Choroid plexus epithelial cell (primary cell): ENCODE results near the gene GDAP1L1.

Experiments
- DNase-seq: peaks from one replicate; pipeline ENCODE4 v3.0.0-alpha.2; 2010; ENCODE audit warnings: low read depth
- H3K4me3 ChIP-seq: 2 replicates; pipeline ENCODE4 v1.5.1; 2011; ENCODE audit warnings: low read depth, mild to moderate bottlenecking, control low read depth, low read length, moderate library complexity
- TF ChIP-seq, protein P1 (sequence below): conservative IDR thresholded peaks from 2 replicates; pipeline ENCODE4 v1.5.1; 2011; ENCODE audit warnings: low read depth, mild to moderate bottlenecking, control low read depth, inconsistent platforms, low read length, moderate library complexity

GDAP1L1 gene

DNA sequence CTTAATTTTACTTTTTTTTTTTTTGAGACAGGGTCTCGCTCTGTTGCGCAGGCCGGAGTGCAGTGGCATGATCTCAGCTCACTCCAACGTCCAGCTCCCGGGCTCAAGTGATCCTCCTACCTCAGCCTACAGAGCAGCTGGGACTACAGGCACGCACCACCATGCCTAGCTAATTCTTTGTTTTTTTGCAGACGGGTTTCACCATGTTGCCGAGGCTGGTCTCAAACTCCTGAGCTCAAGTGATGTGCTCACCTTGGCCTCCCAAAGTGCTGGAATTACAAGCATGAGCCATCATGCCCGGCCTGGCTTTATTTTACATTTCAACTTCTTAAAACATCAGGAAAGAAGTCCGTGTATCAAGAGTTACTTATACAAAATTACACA lies 42.3 kb upstream of the GDAP1L1 start:
- DNase-seq = no peak
- TF ChIP-seq, protein P1, sequence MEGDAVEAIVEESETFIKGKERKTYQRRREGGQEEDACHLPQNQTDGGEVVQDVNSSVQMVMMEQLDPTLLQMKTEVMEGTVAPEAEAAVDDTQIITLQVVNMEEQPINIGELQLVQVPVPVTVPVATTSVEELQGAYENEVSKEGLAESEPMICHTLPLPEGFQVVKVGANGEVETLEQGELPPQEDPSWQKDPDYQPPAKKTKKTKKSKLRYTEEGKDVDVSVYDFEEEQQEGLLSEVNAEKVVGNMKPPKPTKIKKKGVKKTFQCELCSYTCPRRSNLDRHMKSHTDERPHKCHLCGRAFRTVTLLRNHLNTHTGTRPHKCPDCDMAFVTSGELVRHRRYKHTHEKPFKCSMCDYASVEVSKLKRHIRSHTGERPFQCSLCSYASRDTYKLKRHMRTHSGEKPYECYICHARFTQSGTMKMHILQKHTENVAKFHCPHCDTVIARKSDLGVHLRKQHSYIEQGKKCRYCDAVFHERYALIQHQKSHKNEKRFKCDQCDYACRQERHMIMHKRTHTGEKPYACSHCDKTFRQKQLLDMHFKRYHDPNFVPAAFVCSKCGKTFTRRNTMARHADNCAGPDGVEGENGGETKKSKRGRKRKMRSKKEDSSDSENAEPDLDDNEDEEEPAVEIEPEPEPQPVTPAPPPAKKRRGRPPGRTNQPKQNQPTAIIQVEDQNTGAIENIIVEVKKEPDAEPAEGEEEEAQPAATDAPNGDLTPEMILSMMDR = no peak

DNA sequence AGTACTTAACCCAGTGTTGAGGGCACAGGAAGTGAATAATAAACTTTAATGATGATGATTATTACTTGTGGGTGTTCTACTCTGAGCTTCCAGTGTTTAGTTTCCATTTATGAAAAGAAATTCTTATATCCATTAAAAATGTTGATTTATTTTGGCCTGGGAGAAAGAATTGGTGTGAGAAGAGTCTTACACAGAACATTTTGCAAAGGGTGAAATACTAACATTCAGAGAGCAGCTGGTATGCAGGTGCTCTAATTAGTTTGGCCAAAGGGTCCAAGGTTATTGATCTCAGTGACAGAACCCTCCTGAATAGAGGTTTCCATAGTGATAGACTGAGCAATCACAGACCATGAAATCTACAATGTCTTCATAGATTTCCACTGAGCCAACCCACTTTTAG lies 41.0 kb upstream of the GDAP1L1 start:
- no peak overlapping the region for H3K4me3 ChIP-seq
- no peak for DNase-seq
- TF ChIP-seq, protein P1 = no peak

More for the DNA sequence above, 42.3 kb upstream of the GDAP1L1 start:
- no peak overlapping the region for H3K4me3 ChIP-seq

DNA sequence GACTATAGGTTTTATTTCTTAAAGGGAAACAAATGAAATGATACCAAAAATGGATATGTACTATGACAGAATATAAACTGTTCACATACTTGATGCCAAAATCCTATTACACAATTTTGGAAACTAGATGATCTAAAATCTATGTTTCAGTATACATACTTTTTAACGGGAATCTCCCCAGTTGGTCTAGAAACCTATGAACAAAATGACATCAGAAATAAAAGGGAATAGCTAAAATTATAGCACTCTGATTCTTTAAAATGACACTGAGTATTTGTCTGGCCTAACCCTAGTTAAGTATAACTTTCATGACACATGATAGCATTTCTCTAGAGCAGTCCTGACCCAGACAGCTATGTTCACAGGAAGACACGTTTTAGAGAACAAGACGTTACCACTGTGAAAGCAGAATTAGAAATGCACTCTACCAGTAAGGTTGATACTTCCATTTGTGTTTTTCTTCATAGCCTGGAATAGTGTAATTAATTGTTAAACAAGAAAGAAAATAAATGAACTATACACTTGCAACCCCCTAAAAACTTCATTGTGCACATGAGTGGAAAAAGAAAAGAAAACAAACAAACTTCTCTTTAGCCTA lies 39.9 kb upstream of the GDAP1L1 start:
- TF ChIP-seq, protein P1 = no peak
- H3K4me3 ChIP-seq = no peak overlapping the region
- peak; percentile 35 for DNase-seq

DNA sequence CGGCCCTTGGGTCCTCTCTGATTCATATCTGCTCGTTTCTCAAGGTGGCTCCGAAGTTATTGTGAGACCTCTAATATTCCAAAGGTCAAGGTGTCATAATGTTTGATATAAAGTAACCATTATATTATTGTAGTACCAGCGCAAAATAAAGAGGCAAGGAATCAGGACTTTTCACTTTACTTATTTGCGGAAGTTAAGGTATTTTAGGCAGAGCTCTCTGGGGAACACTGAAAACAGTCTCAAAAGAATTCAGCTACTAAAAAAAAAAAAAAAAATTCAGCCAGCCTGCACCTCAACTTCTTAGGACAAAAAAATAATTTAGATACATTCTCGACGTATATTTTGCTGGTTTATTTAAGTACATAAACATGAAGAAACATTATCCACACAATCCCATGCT lies 38.9 kb upstream of the GDAP1L1 start:
- TF ChIP-seq, protein P1 = no peak
- no peak overlapping the region for H3K4me3 ChIP-seq
- DNase-seq = no peak

DNA sequence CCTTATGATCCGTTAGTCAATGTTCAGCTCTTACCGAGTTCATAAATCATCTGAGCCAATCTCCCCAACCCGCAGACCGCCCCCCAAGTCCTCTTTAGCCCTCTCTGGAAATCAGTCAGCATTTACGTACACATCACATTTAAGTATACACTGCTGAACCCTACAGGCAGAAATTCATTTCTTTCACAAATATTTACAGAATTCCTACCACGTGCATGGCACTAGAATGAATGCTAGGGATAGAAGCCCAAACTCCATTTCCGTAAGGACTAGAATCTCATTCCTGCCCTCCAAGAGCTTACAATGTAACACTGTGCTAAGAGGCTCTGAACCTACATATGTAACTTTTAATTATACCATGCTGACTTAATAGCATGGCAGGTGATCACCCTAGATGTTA lies 38.3 kb upstream of the GDAP1L1 start:
- DNase-seq = peak; percentile 30
- H3K4me3 ChIP-seq = peak overlapping the region; percentile 97
- TF ChIP-seq, protein P1 = peak; percentile 11

DNA sequence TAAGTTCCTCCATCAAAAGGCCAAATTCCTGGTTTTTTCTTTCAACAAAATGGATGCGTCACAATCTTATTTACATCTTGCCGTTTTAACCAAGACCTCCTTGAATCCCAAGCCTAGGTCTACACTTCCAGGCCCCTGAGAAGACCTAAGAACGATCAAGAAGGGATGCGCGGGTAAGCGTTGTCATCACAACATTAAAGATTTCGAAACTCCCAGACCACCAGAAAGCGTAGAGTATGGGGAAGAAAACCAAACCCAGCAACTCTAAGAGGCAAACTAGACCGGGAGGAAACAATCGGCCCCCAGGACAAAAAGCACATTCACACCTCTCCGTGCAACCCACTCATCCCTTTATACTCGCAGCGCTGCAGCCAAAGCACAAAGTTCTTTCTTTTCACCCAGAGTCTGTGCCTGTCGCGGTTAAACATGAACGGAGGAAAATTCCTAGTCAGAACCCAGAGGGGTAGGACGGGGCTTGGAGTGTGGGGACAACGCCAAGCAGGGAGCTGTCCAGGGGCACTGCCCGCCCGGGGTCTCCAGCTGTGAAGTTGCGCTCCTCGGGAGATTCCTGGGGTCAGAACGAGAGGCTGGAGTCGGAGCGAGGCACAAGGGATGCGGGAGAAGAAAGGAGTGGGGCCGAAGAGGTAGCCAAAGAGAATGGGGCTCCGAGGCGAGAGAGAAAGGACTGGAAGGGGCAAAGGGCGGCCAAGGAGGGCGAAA lies 37.3 kb upstream of the GDAP1L1 start:
- TF ChIP-seq, protein P1 = no peak
- peak overlapping the region; percentile 97 for H3K4me3 ChIP-seq
- peak; percentile 39 for DNase-seq
